Tibial nerve (tissue), 4 donors: ENCODE results near the gene ECT2L.

Experiments
- EP300 ChIP-seq, 2 donors: sonication (generic); formaldehyde crosslinking; IDR thresholded peaks; one replicate each; pipeline ENCODE4 v1.6.1; 2017; ENCODE audit warnings: antibody characterized with exemption in 2 of 2, mild to moderate bottlenecking in 1 of 2
- POLR2A ChIP-seq, 2 donors: fragments of 450-650 bp; IDR thresholded peaks; one replicate each; pipeline ENCODE4 v1.6.1; 2017; ENCODE audit warnings: antibody characterized with exemption in 2 of 2, mild to moderate bottlenecking in 2 of 2, moderate library complexity in 2 of 2
- TF ChIP-seq, protein P1 (sequence below), 5 experiments: fragments of 200-600 bp in 3 of 5; fragments of 450-650 bp in 2 of 5; sonication (generic) in 3 of 5; IDR thresholded peaks; one replicate each; pipeline ENCODE4 v1.5.1; 2016 to 2019; ENCODE audit warnings: antibody characterized with exemption in 5 of 5, mild to moderate bottlenecking in 3 of 5, moderate library complexity in 2 of 5

- TF ChIP-seq POLR2A (IDR thresholded peaks at IDR 0.05) = no peak
- TF ChIP-seq, protein P1, sequence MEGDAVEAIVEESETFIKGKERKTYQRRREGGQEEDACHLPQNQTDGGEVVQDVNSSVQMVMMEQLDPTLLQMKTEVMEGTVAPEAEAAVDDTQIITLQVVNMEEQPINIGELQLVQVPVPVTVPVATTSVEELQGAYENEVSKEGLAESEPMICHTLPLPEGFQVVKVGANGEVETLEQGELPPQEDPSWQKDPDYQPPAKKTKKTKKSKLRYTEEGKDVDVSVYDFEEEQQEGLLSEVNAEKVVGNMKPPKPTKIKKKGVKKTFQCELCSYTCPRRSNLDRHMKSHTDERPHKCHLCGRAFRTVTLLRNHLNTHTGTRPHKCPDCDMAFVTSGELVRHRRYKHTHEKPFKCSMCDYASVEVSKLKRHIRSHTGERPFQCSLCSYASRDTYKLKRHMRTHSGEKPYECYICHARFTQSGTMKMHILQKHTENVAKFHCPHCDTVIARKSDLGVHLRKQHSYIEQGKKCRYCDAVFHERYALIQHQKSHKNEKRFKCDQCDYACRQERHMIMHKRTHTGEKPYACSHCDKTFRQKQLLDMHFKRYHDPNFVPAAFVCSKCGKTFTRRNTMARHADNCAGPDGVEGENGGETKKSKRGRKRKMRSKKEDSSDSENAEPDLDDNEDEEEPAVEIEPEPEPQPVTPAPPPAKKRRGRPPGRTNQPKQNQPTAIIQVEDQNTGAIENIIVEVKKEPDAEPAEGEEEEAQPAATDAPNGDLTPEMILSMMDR (IDR thresholded peaks at IDR 0.05) = peak; percentile 59 to 70 (median 63)
- TF ChIP-seq EP300 (IDR thresholded peaks at IDR 0.05) = no peak
Observed at GRCh38 chr6:138815797-138816528, 20.1 kb downstream of the ECT2L start.
